ENCODE measurements around the gene TMX3.

DNA sequence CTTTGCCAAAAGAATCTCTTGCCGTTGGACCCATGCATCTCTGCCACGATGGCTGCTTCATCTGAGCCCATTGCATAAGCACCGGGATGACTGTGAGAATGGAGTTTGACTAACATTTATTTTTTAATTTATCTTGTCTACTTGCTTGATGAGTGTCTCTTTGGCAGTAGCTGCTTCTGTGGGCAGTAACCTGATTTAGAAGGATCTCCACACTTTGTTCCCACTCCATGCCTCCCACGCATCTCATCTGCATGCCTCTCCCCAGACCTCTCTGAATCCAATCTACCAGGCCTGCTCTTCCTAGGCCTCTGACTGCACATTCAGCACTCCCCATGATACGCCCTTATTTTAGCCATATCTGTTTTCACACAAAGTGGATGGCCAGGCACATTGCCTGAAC, 23.7 kb upstream of the TMX3 start:
- TF ChIP-seq, protein P1, sequence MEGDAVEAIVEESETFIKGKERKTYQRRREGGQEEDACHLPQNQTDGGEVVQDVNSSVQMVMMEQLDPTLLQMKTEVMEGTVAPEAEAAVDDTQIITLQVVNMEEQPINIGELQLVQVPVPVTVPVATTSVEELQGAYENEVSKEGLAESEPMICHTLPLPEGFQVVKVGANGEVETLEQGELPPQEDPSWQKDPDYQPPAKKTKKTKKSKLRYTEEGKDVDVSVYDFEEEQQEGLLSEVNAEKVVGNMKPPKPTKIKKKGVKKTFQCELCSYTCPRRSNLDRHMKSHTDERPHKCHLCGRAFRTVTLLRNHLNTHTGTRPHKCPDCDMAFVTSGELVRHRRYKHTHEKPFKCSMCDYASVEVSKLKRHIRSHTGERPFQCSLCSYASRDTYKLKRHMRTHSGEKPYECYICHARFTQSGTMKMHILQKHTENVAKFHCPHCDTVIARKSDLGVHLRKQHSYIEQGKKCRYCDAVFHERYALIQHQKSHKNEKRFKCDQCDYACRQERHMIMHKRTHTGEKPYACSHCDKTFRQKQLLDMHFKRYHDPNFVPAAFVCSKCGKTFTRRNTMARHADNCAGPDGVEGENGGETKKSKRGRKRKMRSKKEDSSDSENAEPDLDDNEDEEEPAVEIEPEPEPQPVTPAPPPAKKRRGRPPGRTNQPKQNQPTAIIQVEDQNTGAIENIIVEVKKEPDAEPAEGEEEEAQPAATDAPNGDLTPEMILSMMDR (conservative IDR thresholded peaks at IDR 0.05) = no peak
- TF ChIP-seq EZH2 (IDR thresholded peaks at IDR 0.05; ENCODE audit: low read depth) = no peak
